Endodermal cell (in vitro differentiated cells): ENCODE data around the gene PAWR. TPM values are rescaled to one million over a fixed set of nuclear protein-coding genes. Genes with fewer than 3 reads are reported as not detected.
A peak's percentile ranks its signal among the peaks of the same experiment; 100 is the strongest.

ENCODE experiments used
- DNase-seq: peaks from one replicate; pipeline ENCODE4 v3.0.0-alpha.2; 2017
- H3K27ac ChIP-seq: 2 replicates; pipeline ENCODE4 v1.5.1; 2013; ENCODE audit warnings: mild to moderate bottlenecking, low read depth, low read length, moderate library complexity
- H3K27me3 ChIP-seq: 2 replicates; pipeline ENCODE4 v1.6.1; 2013; ENCODE audit warnings: mild to moderate bottlenecking, low read length, moderate library complexity; ENCODE audit not compliant: insufficient read depth, control insufficient read depth, poor library complexity, severe bottlenecking
- H3K36me3 ChIP-seq: 2 replicates; pipeline ENCODE4 v1.7.0; 2013; ENCODE audit warnings: mild to moderate bottlenecking, low read length, moderate library complexity; ENCODE audit not compliant: control insufficient read depth, insufficient read depth
- H3K4me1 ChIP-seq: one replicate; pipeline ENCODE4 v1.7.0; 2013; ENCODE audit warnings: low read length; ENCODE audit not compliant: control insufficient read depth, insufficient read depth
- H3K4me3 ChIP-seq: 2 replicates; pipeline ENCODE4 v1.5.1; 2013; ENCODE audit warnings: mild to moderate bottlenecking, low read length, moderate library complexity
- H3K9ac ChIP-seq: 2 replicates; pipeline ENCODE4 v1.6.1; 2013; ENCODE audit warnings: mild to moderate bottlenecking, low read length, moderate library complexity; ENCODE audit not compliant: poor library complexity, severe bottlenecking; ENCODE audit errors: extremely low read depth
- H3K9me3 ChIP-seq: 2 replicates; pipeline ENCODE4 v1.6.1; 2013; ENCODE audit warnings: mild to moderate bottlenecking, low read length, moderate library complexity; ENCODE audit not compliant: control insufficient read depth
- H3K27ac Mint-ChIP-seq: 2 replicates; pipeline ENCODE4 v1.8.0; 2020; ENCODE audit warnings: mixed read lengths
- H3K27me3 Mint-ChIP-seq: 2 replicates; pipeline ENCODE4 v1.8.0; 2021; ENCODE audit warnings: mild to moderate bottlenecking, mixed read lengths; ENCODE audit not compliant: insufficient read depth
- H3K36me3 Mint-ChIP-seq: 2 replicates; pipeline ENCODE4 v1.8.0; 2020; ENCODE audit warnings: low read depth, mixed read lengths
- H3K4me1 Mint-ChIP-seq: 2 replicates; pipeline ENCODE4 v1.8.0; 2020; ENCODE audit warnings: mixed read lengths
- H3K4me3 Mint-ChIP-seq: 2 replicates; pipeline ENCODE4 v1.8.0; 2020; ENCODE audit warnings: mild to moderate bottlenecking, moderate library complexity, mixed read lengths
- H3K9me3 Mint-ChIP-seq: 2 replicates; pipeline ENCODE4 v1.8.0; 2020; ENCODE audit warnings: mild to moderate bottlenecking, mixed read lengths
- CTCF ChIP-seq: fragments of 200-600 bp; sonication (generic); conservative IDR thresholded peaks from 2 replicates; pipeline ENCODE4 v1.5.0; 2021; ENCODE audit warnings: antibody characterized with exemption, mild to moderate bottlenecking
- WGBS, 2 experiments: methylation state at CpG; one replicate each; pipeline versions ENCODE4 v1.1.5 to v1.1.7; 2013; ENCODE audit warnings: missing lambda C conversion rate in 2 of 2, mixed read lengths in 1 of 2; ENCODE audit not compliant: insufficient coverage in 1 of 2, insufficient read length in 1 of 2; 5-methylcytosine and 5-hydroxymethylcytosine counted together
- total RNA-seq, 2 donors: library from RNA; stranded (reverse); fragmentation: NEBNext Ultra II Directional in 1 of 2; extraction: Animal tissue kit (Norgen Biotek cat#: 25700) in 1 of 2; gene quantifications; 2 replicates in 1 of 2; 3 replicates in 1 of 2; pipeline ENCODE4 v1.2.1, GENCODE V29; 2021

The PAWR gene
- total RNA-seq, 2 donors from 2014 or later: 128 to 147 TPM

GRCh38 chr12:79657136-79657535 is 33.6 kb downstream of the PAWR start:
- 97% methylated on average over 7 of the region's 7 CpGs; no CpG with 5 or more reads in 1 of the 2 experiments for WGBS, 2 experiments
- Histone ChIP-seq H3K27me3 (no peaks in the 10 kb centered on the region), H3K4me3 (no peak overlapping the region), H3K9me3 (peaks cover 36% of the 10 kb centered on the region), H3K36me3 (peaks cover 33% of the 10 kb centered on the region), H3K9ac (no peak overlapping the region), H3K27ac (no peak overlapping the region), H3K4me1 (no peaks in the 10 kb centered on the region)
- Mint-ChIP-seq H3K27ac (no peak overlapping the region), H3K9me3 (peaks cover 5% of the 10 kb centered on the region), H3K4me1 (peaks cover 9% of the 10 kb centered on the region), H3K27me3 (no peaks in the 10 kb centered on the region), H3K4me3 (no peak overlapping the region), H3K36me3 (peaks cover 41% of the 10 kb centered on the region)
- no peak for TF ChIP-seq CTCF
- DNase-seq: no peak

GRCh38 chr12:79655036-79655435 is 35.7 kb downstream of the PAWR start:
- Mint-ChIP-seq H3K4me3 (no peak overlapping the region), H3K36me3 (peaks cover 44% of the 10 kb centered on the region), H3K27me3 (no peaks in the 10 kb centered on the region), H3K9me3 (peaks cover 5% of the 10 kb centered on the region), H3K4me1 (peaks cover 8% of the 10 kb centered on the region), H3K27ac (peak overlapping the region; percentile 44)
- no peak for DNase-seq
- Histone ChIP-seq H3K27ac (no peak overlapping the region), H3K36me3 (peaks cover 33% of the 10 kb centered on the region), H3K4me3 (no peak overlapping the region), H3K9me3 (peaks cover 36% of the 10 kb centered on the region), H3K27me3 (no peaks in the 10 kb centered on the region), H3K4me1 (no peaks in the 10 kb centered on the region), H3K9ac (no peak overlapping the region)
- 86% methylated on average over 2 of the region's 2 CpGs; no CpG with 5 or more reads in 1 of the 2 experiments for WGBS, 2 experiments
- TF ChIP-seq CTCF: no peak

DNA sequence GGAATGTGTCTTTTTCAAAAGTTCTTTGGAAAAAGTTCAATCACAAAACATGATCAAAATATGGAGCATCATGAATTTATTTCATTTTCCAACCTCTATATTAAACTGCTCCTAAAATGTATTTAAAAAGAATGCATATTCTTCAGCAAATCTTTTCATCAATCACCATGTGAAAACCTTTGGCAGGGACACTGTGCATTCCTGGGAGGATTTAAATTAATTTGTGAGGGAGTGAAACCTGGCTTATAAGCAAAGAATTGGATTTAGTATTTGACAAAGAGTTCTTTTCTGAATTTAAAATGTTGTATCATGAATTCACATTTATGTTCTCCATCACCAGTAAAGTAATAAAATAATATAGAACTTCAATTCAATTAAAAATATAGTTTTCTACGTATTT is 38.2 kb downstream of the PAWR start:
- peaks cover 7% of the 10 kb centered on the region for H3K4me1 Mint-ChIP-seq
- peaks cover 57% of the 10 kb centered on the region for H3K36me3 Mint-ChIP-seq
- Histone ChIP-seq H3K4me3 (no peak overlapping the region), H3K9me3 (peaks cover 36% of the 10 kb centered on the region), H3K36me3 (peaks cover 29% of the 10 kb centered on the region), H3K27ac (no peak overlapping the region), H3K4me1 (no peaks in the 10 kb centered on the region), H3K27me3 (no peaks in the 10 kb centered on the region), H3K9ac (no peak overlapping the region)
- no peaks in the 10 kb centered on the region for H3K27me3 Mint-ChIP-seq
- no peak for DNase-seq
- peaks cover 16% of the 10 kb centered on the region for H3K9me3 Mint-ChIP-seq
- no peak overlapping the region for H3K27ac Mint-ChIP-seq
- no peak overlapping the region for H3K4me3 Mint-ChIP-seq
- TF ChIP-seq CTCF: no peak
- WGBS, 2 experiments: no CpG with 5 or more reads among the region's 1 CpG
